Transverse colon (tissue), 4 donors: ENCODE data around the gene C1orf226. TPM values are rescaled to one million over a fixed set of nuclear protein-coding genes. Genes with fewer than 3 reads are reported as not detected.
"Not testable (repeated sequence)": the region's sequence is repeated elsewhere in the genome, so short reads cannot be mapped to it uniquely, and the experiment has no call there.

Source experiments
- DNase-seq: peaks from one replicate; pipeline ENCODE4 v3.0.0-alpha.2; 2019
- H3K27ac ChIP-seq, 4 donors: fragments of 200-600 bp; sonication (generic); 2 replicates each; pipeline ENCODE4 v1.5.1; 2016 to 2018; ENCODE audit warnings: inconsistent platforms in 4 of 4
- H3K27me3 ChIP-seq: fragments of 200-600 bp; sonication (generic); 2 replicates; pipeline ENCODE4 v1.5.1; 2017; ENCODE audit warnings: inconsistent platforms
- H3K36me3 ChIP-seq, 4 donors: fragments of 200-600 bp; sonication (generic); 2 replicates each; pipeline ENCODE4 v1.5.1; 2017 to 2019; ENCODE audit warnings: inconsistent platforms in 4 of 4
- H3K4me1 ChIP-seq, 4 donors: fragments of 200-600 bp; sonication (generic); 2 replicates each; pipeline ENCODE4 v1.5.1; 2017 to 2020; ENCODE audit warnings: inconsistent platforms in 4 of 4
- H3K4me3 ChIP-seq, 4 donors: fragments of 200-600 bp; sonication (generic); 1 replicate in 1 of 4; 2 replicates in 3 of 4; pipeline versions ENCODE4 v1.5.1 to v1.6.1; 2017 to 2019; ENCODE audit warnings: inconsistent platforms in 4 of 4
- H3K9me3 ChIP-seq, 2 donors: fragments of 200-600 bp; sonication (generic); 2 replicates each; pipeline ENCODE4 v1.5.1; 2017 to 2019; ENCODE audit warnings: inconsistent platforms in 2 of 2
- CTCF ChIP-seq, 5 experiments: fragments of 200-600 bp in 3 of 5; fragments of 450-650 bp in 2 of 5; sonication (generic) in 3 of 5; IDR thresholded peaks; 1 replicate in 2 of 5; 2 replicates in 3 of 5; pipeline ENCODE4 v1.5.1; 2016 to 2017; ENCODE audit warnings: antibody characterized with exemption in 5 of 5, inconsistent platforms in 3 of 5, mild to moderate bottlenecking in 2 of 5, moderate library complexity in 1 of 5
- EP300 ChIP-seq: sonication (generic); formaldehyde crosslinking; IDR thresholded peaks from one replicate; pipeline ENCODE4 v1.6.1; 2017; ENCODE audit warnings: antibody characterized with exemption, low read depth
- POLR2A ChIP-seq: fragments of 450-650 bp; IDR thresholded peaks from one replicate; pipeline ENCODE4 v1.6.1; 2016; ENCODE audit warnings: antibody characterized with exemption, mild to moderate bottlenecking, moderate library complexity
- POLR2AphosphoS5 ChIP-seq, 3 donors: sonication (generic); formaldehyde crosslinking; IDR thresholded peaks; one replicate each; pipeline ENCODE4 v1.6.1; 2016; ENCODE audit warnings: antibody characterized with exemption in 3 of 3
- WGBS, 2 donors: methylation state at CpG; one replicate each; pipeline ENCODE4 v1.1.5; 2018; ENCODE audit warnings: low coverage in 1 of 2; 5-methylcytosine and 5-hydroxymethylcytosine counted together
- in situ Hi-C, 4 donors: fragments of 200-750 bp; cut with MboI; loops; one replicate each; pipeline versions ENCODE4 v1.15.0 to v1.15.1; 2017; ENCODE audit warnings: low sequenced_read_pairs in 3 of 4, low pct_ligation_motif_present in 1 of 4, low pct_unique_long_range_greater_than_20kb in 1 of 4
- intact Hi-C: fragments of 100-400 bp; cut with DNase I; formaldehyde crosslinking; loops from one replicate; pipeline ENCODE4 v1.15.1; 2023; ENCODE audit warnings: low total_unique reads
- small RNA-seq, 4 donors: library from RNA; depleted of rRNA; stranded (forward); fragments of <200 nt; gene quantifications; one replicate each; pipeline ENCODE3, GENCODE V24; 2016
- total RNA-seq, 4 donors: library from RNA; depleted of rRNA; stranded (reverse); fragments of >200 nt; gene quantifications; one replicate each; pipeline ENCODE4 v1.1.0, GENCODE V29; 2016

Gene C1orf226
- total RNA-seq, 4 donors from 2014 or later, result 13.1 to 20.3 (median 16.7) TPM

GRCh38 chr1:162421258-162422164 is 40.0 kb downstream of the C1orf226 start:
- peaks cover 0 to 25% (median 12%) of the 10 kb centered on the region in 4 donors for H3K4me1 ChIP-seq
- peak overlapping the region in 1 of 4 donors; percentile 24 for H3K4me3 ChIP-seq
- intact Hi-C loops (no loop called here), in situ Hi-C loops (no loop called here)
- 32 to 38% methylated on average over 3 to 5 of the region's 5 CpGs for WGBS, 2 donors
- peaks cover 0 to 4% (median 0%) of the 10 kb centered on the region in 4 donors for H3K36me3 ChIP-seq
- DNase-seq, result no peak
- no peak for TF ChIP-seq EP300
- peak in 1 of 3 donors; percentile 7 for TF ChIP-seq POLR2AphosphoS5 (IDR thresholded peaks at IDR 0.05)
- H3K9me3 ChIP-seq, result no peaks in the 10 kb centered on the region
- no peaks in the 10 kb centered on the region for H3K27me3 ChIP-seq
- H3K27ac ChIP-seq, result peak overlapping the region in 2 of 4 donors; percentile 81 to 84

GRCh38 chr1:162422662-162423375 is 41.3 kb downstream of the C1orf226 start:
- in situ Hi-C loops (no loop called here), intact Hi-C loops (no loop called here)
- Histone ChIP-seq H3K4me1 (peaks cover 0 to 25% (median 12%) of the 10 kb centered on the region in 4 donors), H3K9me3 (no peaks in the 10 kb centered on the region), H3K27me3 (no peaks in the 10 kb centered on the region), H3K27ac (no peak overlapping the region), H3K4me3 (no peak overlapping the region), H3K36me3 (peaks cover 0 to 4% (median 0%) of the 10 kb centered on the region in 4 donors)
- no peak for DNase-seq
- TF ChIP-seq POLR2A (no peak), POLR2AphosphoS5 (IDR thresholded peaks at IDR 0.05) (no peak), EP300 (no peak), CTCF (IDR thresholded peaks at IDR 0.05) (no peak)
- WGBS, 2 donors, result 57 to 79% methylated on average over 4 to 10 of the region's 10 CpGs

- DNase-seq, result no peak
- 72 to 84% methylated on average over 3 to 4 of the region's 4 CpGs for WGBS, 2 donors
- H3K36me3 ChIP-seq, result no peaks in the 10 kb centered on the region
- no peak overlapping the region for H3K27ac ChIP-seq
- no peaks in the 10 kb centered on the region for H3K9me3 ChIP-seq
- no peaks in the 10 kb centered on the region for H3K27me3 ChIP-seq
- H3K4me1 ChIP-seq, result no peaks in the 10 kb centered on the region
- TF ChIP-seq EP300 (no peak), CTCF (IDR thresholded peaks at IDR 0.05) (no peak), POLR2A (no peak), POLR2AphosphoS5 (IDR thresholded peaks at IDR 0.05) (no peak)
- H3K4me3 ChIP-seq, result no peak overlapping the region
- intact Hi-C loops, result no loop called here
- in situ Hi-C loops, result no loop called here
These were observed 49.1 kb downstream of the C1orf226 start for GRCh38 chr1:162430583-162430982.

- H3K27ac ChIP-seq, DNase-seq, H3K27me3 ChIP-seq, in situ Hi-C loops, H3K9me3 ChIP-seq, intact Hi-C loops, H3K4me3 ChIP-seq, H3K36me3 ChIP-seq, H3K4me1 ChIP-seq: not testable (repeated sequence)
- 92 to 96% methylated on average over 4 to 30 of the region's 47 CpGs for WGBS, 2 donors
These were observed 51.6 kb downstream of the C1orf226 start for GRCh38 chr1:162432977-162433713.

Small RNA genes lying within 50 kb of the gene (small RNA-seq; reads per million reads assigned to genes)
- gene MIR556 (0 to 1.1 (median 0) reads per million in 4 donors), gene RNA5SP61 (0 reads per million in 4 donors)

Other genes starting within 250 kb of the C1orf226 start
- not detected for gene SPATA46, start 4.9 kb upstream of the C1orf226 start, total RNA-seq
- gene SH2D1B, start 30.4 kb downstream of the C1orf226 start, total RNA-seq, result 1 to 10 TPM in 1 of 4 donors, under 1 TPM in 3; 0.37 to 1.4 (median 0.81) TPM
- 10 to 100 TPM; 26.5 to 57.1 (median 43.3) TPM for gene UHMK1, start 116.1 kb downstream of the C1orf226 start, total RNA-seq
- 100 to 1,000 TPM in 3 of 4 donors, 10 to 100 TPM in 1; 95.0 to 131 (median 117) TPM for gene UAP1, start 180.0 kb downstream of the C1orf226 start, total RNA-seq